ENCODE measurements around the gene LRRC4. TPM values are rescaled to one million over a fixed set of nuclear protein-coding genes. Genes with fewer than 3 reads are reported as not detected.

Gene LRRC4
- total RNA-seq, 1 experiment from 2014 or later, result 10.4 TPM

DNA sequence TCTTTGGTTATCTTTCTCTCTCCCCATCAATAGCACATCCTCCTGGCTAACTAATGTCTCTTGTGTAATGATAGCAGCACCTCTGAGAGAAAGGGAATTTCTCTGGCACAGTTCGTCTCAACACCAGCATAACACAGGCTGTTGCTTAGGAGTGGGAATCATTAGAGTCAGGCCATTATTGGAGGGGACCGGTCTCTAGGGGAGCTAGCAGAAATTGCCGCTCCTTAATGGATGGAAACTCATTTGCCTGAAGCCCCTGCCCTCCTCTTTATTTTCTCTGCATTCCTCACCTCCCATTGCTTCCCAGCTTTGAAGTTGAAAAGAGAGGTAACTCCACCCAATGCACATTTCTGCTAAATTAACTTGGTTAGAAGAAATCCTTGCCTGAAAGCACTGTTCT, 11.9 kb downstream of the LRRC4 start:
- Histone ChIP-seq H4K20me1 (ENCODE audit: control insufficient read depth, insufficient read depth, insufficient read length) (no peaks in the 10 kb centered on the region), H4K8ac (replicated peaks; ENCODE audit: insufficient read length, low read depth, low read length) (no peak overlapping the region), H3K4ac (ENCODE audit: low read depth, low read length) (no peak overlapping the region), H2BK20ac (ENCODE audit: low read depth, low read length, poor library complexity, severe bottlenecking) (no peak overlapping the region), H3K23ac (ENCODE audit: insufficient read length, low read depth, low read length) (no peak overlapping the region), H3K4me1 (ENCODE audit: insufficient read depth, low read length) (peaks cover 14% of the 10 kb centered on the region; the same call in 1 of the 2 replicates), H2BK120ac (ENCODE audit: low read depth, low read length, poor library complexity, severe bottlenecking) (no peak overlapping the region), H3K79me2 (ENCODE audit: insufficient read depth, low read length) (no peaks in the 10 kb centered on the region), H3K4me2 (ENCODE audit: insufficient read depth, insufficient read length, low read length) (no peak overlapping the region), H3K79me1 (ENCODE audit: insufficient read depth, low read depth, low read length, poor library complexity, severe bottlenecking) (no peaks in the 10 kb centered on the region), H3K9ac (ENCODE audit: extremely low read depth, insufficient read length, low read length) (no peak overlapping the region), H3K27ac (ENCODE audit: insufficient read length, low read depth, low read length) (no peak overlapping the region), H2AFZ (ENCODE audit: low read length) (no peak overlapping the region), H4K91ac (ENCODE audit: insufficient read length, low read depth, low read length) (no peak overlapping the region), H4K5ac (ENCODE audit: insufficient read length, low read depth, low read length) (no peak overlapping the region), H3K14ac (ENCODE audit: insufficient read depth, low read length) (no peak overlapping the region), H2BK15ac (ENCODE audit: low read depth, low read length) (no peak overlapping the region), H3K56ac (ENCODE audit: insufficient read length, low read depth, low read length) (no peak overlapping the region), H3K9me3 (ENCODE audit: control insufficient read depth, low read depth, low read length) (no peaks in the 10 kb centered on the region), H2BK12ac (ENCODE audit: insufficient read length, low read depth, low read length) (no peak overlapping the region), H3T11ph (ENCODE audit: low read length) (no peak overlapping the region), H3K18ac (ENCODE audit: insufficient read length, low read depth, low read length) (no peak overlapping the region), H3K27me3 (ENCODE audit: insufficient read depth, low read length) (no peaks in the 10 kb centered on the region), H2AK5ac (ENCODE audit: insufficient read length, low read length) (no peak overlapping the region), H2BK5ac (ENCODE audit: insufficient read length, low read length) (no peak overlapping the region), H3K23me2 (ENCODE audit: insufficient read length, low read depth, low read length, poor library complexity, severe bottlenecking) (no peaks in the 10 kb centered on the region)
- Mint-ChIP-seq H3K36me3 (ENCODE audit: insufficient read depth in 1 of 3, low read depth in 3 of 3) (peaks cover 0 to 10% (median 0%) of the 10 kb centered on the region in 3 experiments; a peak in 4 of 7 replicates), H3K4me1 (peaks cover 39 to 53% of the 10 kb centered on the region in 2 experiments), H3K27ac (peak overlapping the region in 2 of 3 experiments; percentile 5 to 27; a peak in 1 of 7 replicates), H3K27me3 (ENCODE audit: low read depth) (no peaks in the 10 kb centered on the region), H3K4me3 (no peak overlapping the region), H3K9me3 (no peaks in the 10 kb centered on the region)
- WGBS (ENCODE audit: extremely low coverage, insufficient read length, low lambda C conversion rate), result no CpG with 5 or more reads among the region's 3 CpGs
- TF ChIP-seq, protein P1, sequence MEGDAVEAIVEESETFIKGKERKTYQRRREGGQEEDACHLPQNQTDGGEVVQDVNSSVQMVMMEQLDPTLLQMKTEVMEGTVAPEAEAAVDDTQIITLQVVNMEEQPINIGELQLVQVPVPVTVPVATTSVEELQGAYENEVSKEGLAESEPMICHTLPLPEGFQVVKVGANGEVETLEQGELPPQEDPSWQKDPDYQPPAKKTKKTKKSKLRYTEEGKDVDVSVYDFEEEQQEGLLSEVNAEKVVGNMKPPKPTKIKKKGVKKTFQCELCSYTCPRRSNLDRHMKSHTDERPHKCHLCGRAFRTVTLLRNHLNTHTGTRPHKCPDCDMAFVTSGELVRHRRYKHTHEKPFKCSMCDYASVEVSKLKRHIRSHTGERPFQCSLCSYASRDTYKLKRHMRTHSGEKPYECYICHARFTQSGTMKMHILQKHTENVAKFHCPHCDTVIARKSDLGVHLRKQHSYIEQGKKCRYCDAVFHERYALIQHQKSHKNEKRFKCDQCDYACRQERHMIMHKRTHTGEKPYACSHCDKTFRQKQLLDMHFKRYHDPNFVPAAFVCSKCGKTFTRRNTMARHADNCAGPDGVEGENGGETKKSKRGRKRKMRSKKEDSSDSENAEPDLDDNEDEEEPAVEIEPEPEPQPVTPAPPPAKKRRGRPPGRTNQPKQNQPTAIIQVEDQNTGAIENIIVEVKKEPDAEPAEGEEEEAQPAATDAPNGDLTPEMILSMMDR (conservative IDR thresholded peaks at IDR 0.05), result no peak
- DNase-seq, result no peak
